Neural cell (in vitro differentiated cells): ENCODE data around the gene SNCA.

Experiments
- CTCF ChIP-seq: fragments of 450-650 bp; IDR thresholded peaks from 2 replicates; pipeline ENCODE4 v1.5.1; 2014; ENCODE audit warnings: antibody characterized with exemption, mild to moderate bottlenecking, moderate library complexity; ENCODE audit not compliant: poor library complexity, severe bottlenecking
- EP300 ChIP-seq: fragments of 450-650 bp; conservative IDR thresholded peaks from 2 replicates; pipeline ENCODE4 v1.6.1; 2014; ENCODE audit warnings: antibody characterized with exemption, mild to moderate bottlenecking, moderate library complexity; ENCODE audit not compliant: poor library complexity, severe bottlenecking
- EZH2 ChIP-seq: fragments of 200-600, 300-800 bp; shearing (Covaris generic), sonication (generic); IDR thresholded peaks from 2 replicates; pipeline ENCODE4 v1.6.1; 2014; ENCODE audit warnings: antibody characterized with exemption, low read length, borderline replicate concordance, mild to moderate bottlenecking; ENCODE audit not compliant: insufficient read depth, poor library complexity, severe bottlenecking
- MXI1 ChIP-seq: fragments of 450-650 bp; conservative IDR thresholded peaks from 2 replicates; pipeline ENCODE4 v1.6.1; 2014; ENCODE audit warnings: antibody characterized with exemption, mild to moderate bottlenecking; ENCODE audit not compliant: poor library complexity, severe bottlenecking
- POLR2AphosphoS5 ChIP-seq: IDR thresholded peaks from 2 replicates; pipeline ENCODE4 v1.6.1; 2012
- RAD21 ChIP-seq: fragments of 450-650 bp; conservative IDR thresholded peaks from 2 replicates; pipeline ENCODE4 v1.6.1; 2014; ENCODE audit warnings: antibody characterized with exemption, mild to moderate bottlenecking, moderate library complexity
- REST ChIP-seq: IDR thresholded peaks from 2 replicates; pipeline ENCODE4 v1.6.1; 2012; ENCODE audit warnings: borderline replicate concordance
- SMC3 ChIP-seq: fragments of 450-650 bp; conservative IDR thresholded peaks from 2 replicates; pipeline ENCODE4 v1.6.1; 2014; ENCODE audit warnings: antibody characterized with exemption, mild to moderate bottlenecking, moderate library complexity; ENCODE audit not compliant: poor library complexity
- TAF1 ChIP-seq: IDR thresholded peaks from 2 replicates; pipeline ENCODE4 v1.6.1; 2012; ENCODE audit warnings: low read depth

- no peak for TF ChIP-seq EZH2
- no peak for TF ChIP-seq CTCF
- no peak for TF ChIP-seq POLR2AphosphoS5
- TF ChIP-seq TAF1: no peak
- TF ChIP-seq MXI1: no peak
- TF ChIP-seq EP300: no peak
- no peak for TF ChIP-seq SMC3
- TF ChIP-seq RAD21: no peak
- TF ChIP-seq REST: no peak
These were observed 36.9 kb downstream of the SNCA start for GRCh38 chr4:89800012-89800516.
